HG03108 (cell line): ENCODE data around the gene PHKA2.

ENCODE experiments used
- ATAC-seq: cut with Tn5 transposase; IDR thresholded peaks from one replicate; pipeline ENCODE4 v1.9.1; 2021; ENCODE audit warnings: moderate library complexity; ENCODE audit not compliant: unreplicated experiment

PHKA2 gene

DNA sequence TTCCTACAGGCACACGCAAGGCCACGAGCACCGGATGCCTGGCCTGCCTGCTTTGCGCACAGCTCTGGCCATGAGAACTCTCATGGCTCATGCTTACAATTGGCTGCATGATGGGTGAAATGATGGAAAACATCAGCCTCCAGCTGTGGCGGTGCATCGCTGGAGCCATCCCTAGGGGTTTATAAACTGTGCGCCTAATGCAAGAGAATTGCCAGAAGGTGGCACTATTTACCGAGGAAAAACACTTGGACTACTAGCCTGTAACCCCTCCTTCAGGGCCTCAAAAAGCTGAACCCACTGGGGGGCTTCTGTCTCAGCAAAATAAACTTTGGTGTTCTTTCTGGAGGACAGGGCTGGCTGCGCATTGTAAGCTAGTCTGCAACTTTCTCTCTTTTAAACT, 51.9 kb downstream of the PHKA2 start:
- ATAC-seq, result no peak

DNA sequence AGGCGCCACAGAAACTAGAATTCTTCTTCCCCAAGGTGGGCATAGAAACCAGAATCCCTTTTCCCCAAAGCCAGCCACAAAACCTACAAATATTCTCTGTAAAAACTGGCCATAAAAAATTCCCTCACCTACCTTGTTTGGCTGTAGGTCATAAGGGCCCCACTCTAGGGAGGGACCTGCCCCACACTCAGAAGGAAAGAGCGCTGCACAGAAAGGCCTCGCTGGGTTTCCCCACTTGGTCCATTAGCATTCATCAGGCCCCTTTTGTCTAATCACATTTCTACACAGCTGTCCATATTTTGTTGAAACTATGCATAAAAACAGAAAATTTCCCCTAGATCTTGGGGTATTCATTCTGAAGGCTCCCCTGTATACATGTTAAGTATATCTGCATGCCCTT, 54.1 kb downstream of the PHKA2 start:
- no peak for ATAC-seq

DNA sequence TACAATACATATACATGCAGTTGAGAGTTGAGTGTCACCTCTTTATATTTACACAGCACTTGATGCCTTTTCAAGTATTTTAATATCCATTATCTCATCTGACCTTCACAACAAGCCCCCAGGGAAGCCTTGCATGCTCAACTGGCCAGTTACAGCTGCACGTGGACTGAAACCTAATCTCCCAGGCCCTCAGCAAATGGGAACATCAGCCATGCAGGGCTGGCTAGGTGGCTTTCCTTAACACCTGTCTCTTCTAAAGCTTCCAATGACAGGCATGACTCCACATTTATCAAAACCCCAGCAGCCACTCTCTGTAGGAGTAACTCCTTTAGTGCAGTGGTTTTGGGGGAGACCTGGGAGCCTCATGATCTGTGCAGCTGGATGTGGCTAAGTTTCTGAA, 56.4 kb downstream of the PHKA2 start:
- no peak for ATAC-seq

DNA sequence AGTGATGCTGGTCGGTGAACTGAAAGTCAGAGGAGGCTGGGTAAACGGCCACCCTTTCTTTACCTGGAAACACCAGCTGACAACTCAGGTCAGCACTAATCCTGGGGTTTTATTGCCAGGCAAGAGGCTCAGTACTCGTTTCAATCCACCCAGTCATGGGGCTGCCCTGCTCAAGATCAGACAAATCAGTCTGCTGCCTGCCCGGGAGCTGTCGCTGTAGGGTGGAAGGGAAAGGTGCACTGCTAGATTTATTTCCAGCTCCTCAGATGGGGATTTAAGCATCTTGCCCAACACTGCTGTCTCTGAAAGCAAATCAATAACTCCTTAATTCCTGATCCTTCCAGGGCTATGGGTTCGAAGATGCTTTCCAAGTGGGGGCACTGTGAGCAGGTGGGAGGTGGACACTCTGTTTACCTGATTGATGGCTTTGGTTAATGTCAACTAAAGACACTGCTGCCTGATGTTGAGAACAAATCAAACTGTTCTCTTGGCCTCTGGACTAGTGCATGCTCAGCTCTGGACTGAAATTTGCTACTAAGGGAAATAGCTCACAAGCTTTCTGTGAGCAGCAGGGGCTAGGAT, 59.3 kb downstream of the PHKA2 start:
- no peak for ATAC-seq

DNA sequence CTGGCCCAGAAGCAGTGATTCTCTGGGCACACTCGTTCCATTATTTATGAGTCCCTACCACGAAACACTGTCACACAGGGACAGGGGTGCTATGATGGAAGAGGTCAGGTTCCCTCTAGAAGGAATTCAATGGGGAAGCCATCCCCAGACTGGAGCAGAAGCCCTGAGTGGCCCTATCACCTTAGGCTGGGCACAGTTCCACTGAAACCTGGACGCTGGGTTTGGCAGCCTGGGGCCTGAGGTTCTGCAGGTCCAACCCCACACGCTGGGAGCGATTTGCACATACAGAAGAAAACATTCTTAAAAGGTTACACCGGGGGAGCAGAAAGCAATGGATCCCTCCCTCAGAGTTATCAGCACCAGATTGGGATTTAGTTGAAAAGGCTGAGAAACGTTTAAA, 63.3 kb downstream of the PHKA2 start:
- no peak for ATAC-seq

DNA sequence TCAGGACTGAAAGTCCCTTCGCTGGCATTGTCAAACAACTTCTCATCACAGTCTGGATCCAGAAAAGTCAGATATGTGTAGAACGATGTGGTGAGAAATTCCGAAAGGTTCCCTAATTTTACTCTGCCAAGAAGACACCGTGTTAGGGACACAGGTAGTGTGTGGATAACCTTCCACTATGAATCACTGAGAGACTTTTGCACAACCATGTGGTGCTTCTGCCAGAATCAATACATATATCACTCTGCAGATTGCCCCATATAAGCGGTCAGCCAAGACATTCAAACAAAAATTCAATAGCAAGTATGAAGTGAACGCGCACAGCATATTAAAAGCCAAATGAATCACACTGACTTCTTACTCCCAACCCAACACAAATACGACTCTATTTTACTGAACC, 63.8 kb downstream of the PHKA2 start:
- no peak for ATAC-seq

DNA sequence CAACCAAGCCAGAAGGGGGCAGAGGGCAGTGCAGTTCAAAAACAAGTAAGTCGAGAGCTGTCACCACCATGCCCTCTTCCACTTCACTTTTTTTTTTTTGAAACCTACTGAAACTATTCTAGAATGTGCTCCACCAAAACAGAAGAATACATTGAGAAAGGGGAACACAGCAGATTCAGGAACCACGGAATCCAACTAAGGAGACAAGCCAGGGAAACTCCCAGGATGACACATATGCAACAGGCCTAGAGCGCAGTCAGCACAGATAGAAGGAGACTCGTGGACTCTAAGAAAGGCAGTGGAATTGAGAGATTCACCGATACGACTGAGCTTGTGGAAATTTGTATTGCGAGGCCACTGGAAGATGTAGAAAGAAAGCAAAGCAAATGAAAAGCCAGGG, 66.1 kb downstream of the PHKA2 start:
- no peak for ATAC-seq

DNA sequence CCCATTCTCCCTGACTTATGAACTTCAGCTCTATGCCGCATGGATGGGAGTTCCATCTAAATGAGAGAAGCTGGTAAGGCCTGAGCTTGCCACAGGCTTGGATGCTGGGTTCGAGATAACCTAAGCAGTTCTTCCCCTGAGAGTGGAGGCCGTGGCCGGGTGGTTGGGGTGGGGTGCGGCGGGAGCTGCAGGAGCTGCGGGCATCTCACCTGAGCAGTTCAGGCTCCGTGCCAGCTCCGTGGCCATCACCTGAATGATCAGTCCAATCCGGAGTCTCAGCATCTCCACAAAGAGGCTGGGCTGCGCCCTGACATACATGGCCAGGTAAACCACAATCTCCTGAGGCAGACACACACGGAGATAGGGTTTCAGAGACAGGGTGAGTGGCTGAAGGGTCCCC, 77.6 kb downstream of the PHKA2 start:
- ATAC-seq, result no peak

DNA sequence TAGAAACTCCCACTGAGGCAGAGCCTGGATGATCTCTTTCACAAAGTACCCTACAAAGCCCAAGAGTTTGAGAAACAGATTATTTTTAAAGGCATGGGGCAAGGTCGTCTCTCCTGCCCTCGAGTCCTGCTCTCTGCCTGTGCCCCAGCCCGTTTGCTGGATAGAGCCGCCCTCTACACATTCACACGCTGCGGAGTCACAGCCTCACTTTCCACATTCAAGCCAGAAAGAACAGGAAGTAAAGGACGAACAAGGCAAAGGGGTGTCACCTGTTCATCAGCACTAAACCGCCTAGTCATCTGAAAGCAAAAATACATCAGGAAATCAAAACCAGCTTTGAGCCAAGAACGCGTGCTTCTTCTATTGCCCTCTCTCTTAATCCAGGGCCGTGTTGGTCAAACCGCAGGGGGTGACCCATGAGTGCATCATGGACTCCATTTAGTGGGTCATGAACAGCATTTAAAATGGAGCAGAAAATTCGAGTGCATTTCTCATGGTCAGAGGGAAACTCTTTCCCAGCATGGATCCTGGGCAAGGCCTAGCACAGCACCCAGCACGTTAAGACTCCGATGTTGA, 83.4 kb downstream of the PHKA2 start:
- no peak for ATAC-seq

DNA sequence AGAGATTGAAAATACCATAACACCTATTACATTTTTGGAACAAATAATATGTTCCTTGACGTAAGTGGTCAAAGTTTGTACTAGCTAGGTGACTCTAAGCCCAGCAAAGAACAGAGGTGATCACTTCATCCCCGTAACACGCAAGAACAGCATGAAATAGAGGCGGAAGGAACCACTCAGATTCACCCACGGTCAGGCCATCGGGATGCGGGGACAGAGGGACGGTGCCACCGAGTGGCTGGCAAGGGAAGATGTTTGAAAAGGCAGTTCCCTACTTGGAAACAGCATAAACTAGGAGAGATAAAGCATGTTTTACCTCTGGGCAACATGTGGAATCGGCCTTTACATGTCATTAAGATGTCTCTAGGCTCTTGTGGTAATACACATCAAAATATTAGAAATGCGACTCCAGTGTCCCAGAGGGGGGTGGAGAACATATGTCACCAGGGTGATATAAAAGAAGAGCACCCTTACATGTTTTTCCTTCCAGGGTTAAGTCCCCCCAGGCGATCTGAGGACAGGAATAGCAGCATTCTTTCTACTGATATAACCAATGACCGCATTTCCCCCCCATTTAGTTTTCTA, 84.0 kb downstream of the PHKA2 start:
- no peak for ATAC-seq

DNA sequence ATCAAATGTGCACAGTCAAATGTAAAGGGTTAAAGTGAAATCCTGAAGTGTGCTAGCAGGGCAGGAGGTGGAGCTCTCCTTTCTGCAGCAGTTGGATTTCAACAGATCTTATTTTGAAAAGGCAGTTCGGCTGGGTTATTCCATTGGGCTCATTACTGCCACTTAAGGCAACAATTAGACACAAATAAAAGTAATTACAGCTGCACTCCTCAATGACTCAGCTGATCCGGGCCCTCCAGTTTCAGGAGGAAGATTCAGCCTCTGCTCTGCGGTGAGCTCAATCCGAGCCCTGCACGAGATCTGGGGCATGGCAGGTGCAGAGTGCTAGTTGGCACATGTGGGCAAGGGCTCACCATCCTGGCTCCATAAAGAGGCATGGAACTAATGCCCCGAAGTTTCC, 85.4 kb downstream of the PHKA2 start:
- ATAC-seq, result no peak

DNA sequence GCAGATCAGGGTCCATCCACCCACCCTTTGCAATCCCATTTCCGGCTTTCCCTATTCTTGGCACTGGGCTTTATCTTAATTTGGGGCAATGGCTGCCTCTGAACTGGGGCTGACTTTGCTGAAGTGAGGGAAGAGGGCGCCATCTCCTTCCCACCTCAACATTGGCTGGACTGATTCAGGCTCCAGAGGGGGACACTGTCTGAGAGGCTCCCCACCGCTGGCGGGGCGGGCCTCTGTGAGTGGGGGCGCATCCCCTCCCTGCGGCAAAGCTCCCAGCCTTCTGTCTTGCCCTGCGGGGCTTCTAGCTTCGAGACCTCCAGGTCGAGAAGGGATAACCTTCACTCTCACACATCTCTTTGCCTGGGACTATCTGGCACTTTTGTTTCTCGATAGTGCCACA, 85.8 kb downstream of the PHKA2 start:
- ATAC-seq, result no peak

DNA sequence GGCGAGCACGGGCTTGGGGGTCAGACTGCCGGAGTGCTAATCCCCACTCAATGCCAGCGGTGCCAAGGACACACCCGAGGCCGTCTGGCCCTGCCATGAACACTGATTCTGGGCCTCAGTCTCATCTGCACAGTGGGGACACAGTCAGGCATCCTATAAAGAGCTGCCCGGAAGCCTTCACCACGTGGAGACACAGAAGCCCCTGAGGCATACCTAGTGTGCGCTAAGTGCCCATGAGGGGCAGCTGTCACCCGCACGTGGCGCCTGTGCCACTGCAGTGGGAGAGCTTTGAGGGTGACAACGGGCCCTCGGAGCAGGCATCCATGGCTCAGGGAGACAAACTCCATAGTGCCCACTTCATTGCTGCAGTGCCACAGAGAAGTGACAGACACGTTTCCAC, 86.3 kb downstream of the PHKA2 start:
- no peak for ATAC-seq

DNA sequence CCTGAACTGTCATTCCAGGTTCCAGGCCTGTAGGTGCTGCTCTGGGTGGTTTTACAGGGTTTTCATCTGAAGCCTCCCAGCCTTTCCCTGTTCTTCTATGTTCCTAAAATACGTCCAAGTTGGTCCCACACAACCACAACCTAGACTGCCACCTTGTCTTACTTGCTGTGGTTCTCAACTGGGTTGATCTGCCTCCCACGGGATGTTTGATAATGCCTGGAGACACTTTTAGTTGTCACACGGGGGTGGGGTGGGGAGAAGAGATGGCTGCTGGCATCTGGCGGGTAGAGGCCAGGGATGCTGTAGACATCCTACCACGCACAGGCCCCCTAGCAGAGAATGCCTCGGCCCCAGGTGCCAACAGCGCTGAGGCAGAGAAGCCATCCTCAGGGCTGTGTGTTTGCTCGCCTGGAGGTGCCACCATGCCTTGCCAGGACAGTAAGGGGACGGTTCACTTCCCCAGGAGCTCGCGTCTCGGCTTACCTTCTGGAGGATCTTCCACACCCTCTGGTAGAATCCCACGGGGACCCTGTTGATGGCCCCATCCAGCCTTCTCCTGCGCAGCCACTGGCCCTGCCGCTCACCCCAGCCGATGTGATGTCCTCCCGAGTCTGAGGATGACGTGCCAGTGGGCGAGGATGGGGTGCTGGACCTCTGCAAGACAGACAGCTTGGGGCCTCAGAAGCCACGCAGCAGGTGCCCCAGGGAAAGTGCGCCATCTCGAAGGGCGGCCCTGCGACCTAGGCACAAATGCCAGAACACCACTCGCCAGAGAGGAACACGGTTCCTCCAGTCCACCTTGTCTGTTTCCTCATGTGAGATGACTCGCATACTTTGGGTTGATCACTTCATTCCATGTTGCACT, 87.0 kb downstream of the PHKA2 start:
- ATAC-seq, result no peak

DNA sequence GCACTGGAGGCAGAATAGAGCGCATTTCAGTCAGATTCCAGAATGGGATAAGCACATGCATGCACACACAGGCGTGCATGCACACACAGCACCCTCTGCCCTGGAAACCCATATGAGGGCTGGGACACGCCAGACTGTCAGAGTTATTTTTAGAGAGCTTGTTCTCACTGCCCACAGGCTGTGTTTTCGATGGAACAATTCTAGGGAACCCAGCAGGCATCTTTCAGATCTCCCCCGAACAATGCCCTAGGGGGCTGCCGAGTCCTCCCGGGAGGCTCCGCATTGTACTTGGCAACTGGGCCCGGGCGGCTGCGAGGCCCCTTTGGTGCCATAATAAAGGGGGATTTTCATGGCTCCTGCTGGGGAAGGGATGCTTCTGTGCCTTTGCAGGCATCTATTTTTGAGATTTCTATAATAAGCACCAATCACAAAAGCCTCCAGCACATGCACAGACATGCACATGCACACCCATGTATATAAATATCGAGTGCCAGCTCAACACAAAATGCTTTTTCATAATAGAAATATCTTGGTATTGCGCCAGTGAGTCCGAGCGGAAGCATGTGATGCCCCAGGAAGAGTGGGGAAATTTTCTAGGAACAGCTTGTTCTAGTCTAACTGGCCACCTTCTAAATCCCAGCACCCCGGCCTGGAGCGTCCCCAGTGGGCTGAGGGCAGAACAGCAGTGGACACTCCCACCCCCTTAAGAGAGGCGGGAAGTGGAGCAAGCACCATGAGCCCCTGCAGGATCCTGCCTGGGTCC, 88.5 kb downstream of the PHKA2 start:
- ATAC-seq, result no peak

DNA sequence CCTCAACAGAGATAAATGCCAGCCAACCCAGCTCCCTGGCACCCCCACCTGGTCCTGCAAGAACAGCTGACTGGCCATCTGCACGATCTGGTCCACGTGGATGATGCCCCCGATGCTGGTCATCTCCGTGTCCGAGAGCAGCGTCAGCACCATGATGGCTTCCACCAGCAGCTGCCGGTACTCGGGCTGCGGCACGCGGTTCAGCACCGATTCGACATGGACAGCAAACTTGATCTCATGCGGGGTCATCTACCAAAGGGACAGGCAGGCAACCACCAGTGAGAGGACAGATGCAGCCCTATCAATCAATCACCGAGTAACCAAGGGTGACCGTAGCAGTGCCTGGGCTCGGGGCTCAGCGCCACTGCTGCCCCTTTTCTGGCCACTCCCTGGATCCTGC, 89.8 kb downstream of the PHKA2 start:
- no peak for ATAC-seq

DNA sequence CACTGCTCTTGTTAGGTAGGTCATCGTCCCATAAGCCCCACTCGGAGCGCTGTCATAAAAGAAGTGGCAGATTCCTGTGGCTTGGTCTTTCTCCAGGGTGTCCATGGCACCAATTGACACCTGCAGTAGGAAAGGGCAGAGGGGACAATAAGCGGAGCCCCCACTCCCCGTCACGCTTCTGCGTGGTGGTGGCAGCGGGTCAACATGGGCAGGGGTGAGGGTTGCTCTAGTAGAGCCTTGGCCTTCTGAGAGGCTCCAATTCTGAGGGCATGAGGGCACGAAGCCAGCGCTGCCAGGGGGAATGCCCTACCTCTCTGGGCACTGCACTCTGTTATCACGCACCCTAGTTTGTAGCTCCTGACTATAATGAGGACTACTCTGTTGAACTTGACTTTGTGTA, 90.4 kb downstream of the PHKA2 start:
- no peak for ATAC-seq

DNA sequence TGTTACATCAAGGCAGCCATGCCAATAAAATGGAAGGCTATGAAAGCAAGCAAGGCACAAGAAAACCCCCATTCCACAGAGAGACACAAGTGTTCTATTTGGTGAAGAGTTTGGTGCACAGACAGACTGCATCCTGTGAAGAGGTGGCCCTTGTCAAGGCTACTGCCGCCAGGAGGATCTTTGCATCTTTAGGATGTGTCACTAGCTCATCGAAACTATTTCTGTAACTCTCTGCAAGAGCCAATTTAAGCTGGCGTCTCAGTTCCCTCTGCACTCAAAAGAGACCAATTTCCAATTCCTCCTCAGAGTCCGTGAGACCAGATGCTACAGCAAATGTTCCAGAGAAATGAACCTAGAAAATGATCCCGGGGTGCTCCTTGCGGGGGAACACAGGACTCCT, 91.0 kb downstream of the PHKA2 start:
- ATAC-seq, result no peak

DNA sequence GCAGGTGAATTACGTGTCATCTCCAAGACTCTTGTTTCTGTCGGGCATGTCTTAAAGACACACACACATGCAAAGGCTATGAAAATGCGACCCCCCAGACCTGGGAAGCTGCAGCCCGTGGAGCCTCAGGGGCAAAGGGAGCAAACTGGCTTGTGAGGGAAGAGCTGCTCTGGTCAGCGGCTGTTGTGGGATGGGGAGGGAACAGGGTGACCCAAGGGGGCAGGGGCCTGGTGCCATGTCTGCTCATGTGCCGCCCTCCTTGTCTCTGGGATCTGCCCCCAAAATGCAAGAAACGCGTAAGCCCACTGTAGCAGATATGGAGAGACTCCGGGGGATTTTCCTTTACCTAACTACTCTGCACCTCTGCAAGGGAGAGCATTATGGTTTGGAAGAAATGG, 92.4 kb downstream of the PHKA2 start:
- no peak for ATAC-seq

DNA sequence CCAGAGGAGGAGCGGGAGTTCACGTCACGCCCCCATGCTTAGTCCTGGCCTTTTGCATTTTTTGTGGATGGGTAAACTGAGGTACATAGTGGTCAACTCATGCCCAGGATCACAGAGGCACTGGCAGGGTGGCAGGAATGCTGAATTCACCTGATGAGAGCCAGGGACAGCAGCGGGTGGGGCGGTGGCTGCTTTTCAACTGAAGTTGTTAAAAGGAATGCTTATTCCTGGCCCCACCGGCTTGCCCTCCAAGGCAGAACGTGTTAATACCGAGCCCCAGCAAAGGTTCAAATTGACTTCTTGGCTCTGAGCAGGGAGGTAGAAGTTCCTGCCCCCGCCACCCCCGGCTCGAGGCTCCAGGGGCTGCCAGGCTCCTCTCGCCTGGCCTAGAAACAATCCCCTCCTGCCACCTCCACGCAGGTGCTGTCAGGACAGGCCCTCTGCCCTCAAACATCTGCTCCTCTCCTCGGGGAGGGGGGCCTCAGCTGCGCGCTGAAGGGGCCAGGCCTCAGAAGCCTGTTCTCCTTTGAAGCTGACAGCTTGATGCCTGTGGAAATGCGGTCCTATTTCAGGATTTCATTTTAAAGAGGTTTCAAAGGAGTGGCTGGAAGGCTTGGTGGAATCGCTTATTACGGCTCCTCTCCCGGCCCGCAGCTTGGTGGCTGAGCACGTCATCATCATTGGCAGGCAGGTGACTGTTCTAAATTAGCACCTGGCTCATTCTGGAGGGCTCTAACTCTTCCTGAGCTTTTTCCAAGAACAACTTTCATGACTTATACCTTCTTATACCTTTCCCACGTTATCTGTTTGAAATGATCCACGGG, 93.0 kb downstream of the PHKA2 start:
- ATAC-seq, result no peak

DNA sequence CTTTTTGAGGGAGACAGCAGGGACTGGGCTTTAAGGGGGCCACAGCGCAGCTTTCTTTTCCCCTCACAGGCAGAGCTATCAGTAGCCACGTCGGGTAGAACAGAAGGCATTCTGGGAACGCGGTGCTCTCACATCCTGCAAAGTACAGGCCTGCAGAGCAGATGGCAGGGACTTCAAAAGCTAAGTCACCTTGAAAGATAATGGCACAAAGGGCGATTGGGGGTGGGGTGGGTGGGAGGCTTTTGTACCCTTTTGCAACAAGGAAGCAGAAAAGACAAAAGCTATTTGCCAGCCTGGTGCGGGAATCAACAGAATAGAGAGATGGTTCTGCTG, 93.9 kb downstream of the PHKA2 start:
- no peak for ATAC-seq
